Caco-2 (cell line): ENCODE results near the gene CFAP45. TPM values are rescaled to one million over a fixed set of nuclear protein-coding genes. Genes with fewer than 3 reads are reported as not detected.

ENCODE experiments used
- BruUV-seq: library from RNA; stranded (reverse); fragments of 400-500 nt; replicated peaks from 2 replicates; lab custom pipeline; 2021; lab: Mats Ljungman, UMichigan
- CTCF ChIA-PET: fragments of 300-600 bp; sonication (Branson Sonifier 250); formaldehyde crosslinking; loops from one replicate; lab custom pipeline; 2022; ENCODE audit warnings: antibody characterized with exemption; lab: Charles Lee
- POLR2A ChIA-PET: fragments of 300-600 bp; sonication (Branson Sonifier 250); formaldehyde crosslinking; loops from one replicate; lab custom pipeline; 2022; ENCODE audit warnings: antibody characterized with exemption; lab: Charles Lee
- DNase-seq, 2 experiments: peaks; one replicate each; pipeline versions ENCODE4 v3.0.0 to v3.0.0-alpha.2; 2020 to 2022
- H3K27me3 ChIP-seq: replicated peaks from 2 replicates; pipeline ENCODE4 v1.6.0; 2011; ENCODE audit warnings: low read length; ENCODE audit not compliant: control insufficient read depth, insufficient read depth
- H3K36me3 ChIP-seq: 2 replicates; pipeline ENCODE4 v1.5.1; 2011; ENCODE audit warnings: low read length; ENCODE audit not compliant: control insufficient read depth, insufficient read depth
- H3K4me1 ChIP-seq: fragments of 250-450 bp; sonication (Bioruptor Pico); 2 replicates; pipeline ENCODE4 v1.5.1; 2020; ENCODE audit warnings: mild to moderate bottlenecking
- H3K4me3 ChIP-seq: 2 replicates; pipeline ENCODE4 v1.5.1; 2011; ENCODE audit warnings: low read depth, mild to moderate bottlenecking, control low read depth, low read length
- H3K9me3 ChIP-seq: fragments of 250-450 bp; sonication (Bioruptor Pico); 2 replicates; pipeline ENCODE4 v1.5.1; 2020; ENCODE audit warnings: mild to moderate bottlenecking, moderate library complexity
- H3K27ac Mint-ChIP-seq: one replicate; pipeline ENCODE4 v1.8.0; 2022; ENCODE audit warnings: mixed read lengths; ENCODE audit not compliant: unreplicated experiment
- H3K27me3 Mint-ChIP-seq: one replicate; pipeline ENCODE4 v1.8.0; 2022; ENCODE audit warnings: mixed read lengths; ENCODE audit not compliant: insufficient read depth, unreplicated experiment
- H3K36me3 Mint-ChIP-seq: one replicate; pipeline ENCODE4 v1.8.0; 2022; ENCODE audit warnings: mild to moderate bottlenecking, mixed read lengths; ENCODE audit not compliant: insufficient read depth, unreplicated experiment
- H3K4me1 Mint-ChIP-seq: one replicate; pipeline ENCODE4 v1.8.0; 2022; ENCODE audit warnings: low read depth, mixed read lengths; ENCODE audit not compliant: unreplicated experiment
- H3K4me3 Mint-ChIP-seq: one replicate; pipeline ENCODE4 v1.8.0; 2022; ENCODE audit warnings: mild to moderate bottlenecking, moderate library complexity, mixed read lengths; ENCODE audit not compliant: unreplicated experiment
- H3K9me3 Mint-ChIP-seq: one replicate; pipeline ENCODE4 v1.8.0; 2022; ENCODE audit warnings: mixed read lengths; ENCODE audit not compliant: unreplicated experiment
- CTCF ChIP-seq, 2 experiments: fragments of 200-600 bp in 1 of 2; IDR thresholded peaks; 1 replicate in 1 of 2; 2 replicates in 1 of 2; pipeline versions ENCODE4 v1.5.1 to v1.8.0; 2011 to 2022; ENCODE audit warnings: antibody characterized with exemption in 1 of 2, control low read depth in 1 of 2, inconsistent platforms in 1 of 2, low read depth in 1 of 2, low read length in 1 of 2, mild to moderate bottlenecking in 1 of 2, moderate library complexity in 1 of 2; ENCODE audit not compliant: insufficient read depth in 1 of 2, severe bottlenecking in 1 of 2, unreplicated experiment in 1 of 2
- intact Hi-C: fragments of 100-400 bp; cut with micrococcal nuclease; formaldehyde crosslinking; loops from one replicate; pipeline ENCODE4 v1.10.0; 2022; ENCODE audit not compliant: unreplicated experiment
- total RNA-seq: library from RNA; stranded (reverse); gene quantifications from 2 replicates; pipeline ENCODE4 v1.2.3, GENCODE V29; 2022

CFAP45 gene
- total RNA-seq, 1 experiment from 2014 or later: 1.1 TPM

DNA sequence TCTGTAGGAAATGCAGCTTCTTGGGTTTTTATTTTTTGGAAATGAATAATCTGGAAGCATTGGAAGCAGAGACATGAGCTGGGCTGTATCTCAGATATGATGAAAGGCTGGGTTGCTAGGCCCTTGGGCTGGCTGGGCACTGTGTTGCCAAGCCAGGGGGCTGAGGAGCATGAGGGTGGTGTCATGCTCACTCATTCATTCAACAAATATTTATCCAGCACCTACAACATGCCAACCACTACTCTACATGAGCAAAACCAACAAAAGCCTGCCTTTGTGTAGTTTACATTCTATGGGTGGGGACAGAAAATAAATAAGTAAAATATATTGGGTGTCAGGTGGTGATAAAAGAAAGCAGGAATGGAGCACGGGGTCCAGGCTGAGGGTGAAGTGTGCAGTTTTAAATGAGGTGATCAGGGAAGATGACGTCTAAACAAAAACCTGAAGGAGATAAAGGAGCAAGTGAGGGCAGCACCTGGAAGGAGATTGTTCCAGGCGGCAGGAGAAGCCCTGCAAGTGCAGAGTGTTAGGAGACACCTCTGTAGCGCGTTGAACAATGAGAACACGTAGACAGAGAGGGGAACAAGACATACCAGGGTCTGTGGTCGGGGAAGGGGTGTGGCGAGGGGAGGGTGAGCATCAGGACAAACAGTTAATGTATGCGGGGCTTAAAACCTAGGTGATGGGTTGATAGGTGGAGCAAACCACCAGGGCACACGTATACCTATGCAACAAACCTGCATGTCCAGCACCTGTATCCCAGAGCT is 14.5 kb upstream of the CFAP45 start:
- peak overlapping the region; percentile 23 for H3K4me3 Mint-ChIP-seq
- H3K27ac Mint-ChIP-seq: peak overlapping the region; percentile 88
- H3K36me3 Mint-ChIP-seq: peaks cover 61% of the 10 kb centered on the region
- DNase-seq: no peak
- H3K27me3 ChIP-seq: no peaks in the 10 kb centered on the region
- H3K4me1 Mint-ChIP-seq: peaks cover 71% of the 10 kb centered on the region
- H3K9me3 Mint-ChIP-seq: no peaks in the 10 kb centered on the region
- no peaks in the 10 kb centered on the region for H3K27me3 Mint-ChIP-seq
- H3K4me1 ChIP-seq: peaks cover 88% of the 10 kb centered on the region
- no TSS peak for BruUV-seq
- no peak overlapping the region for H3K4me3 ChIP-seq
- POLR2A ChIA-PET: interaction anchor here (0.9 kb wide), 1 partner anchor 8 kb away, joined by 3 read pairs; no protein-coding TSS in a partner anchor
- no peaks in the 10 kb centered on the region; the same call in none of the 2 replicates for H3K36me3 ChIP-seq
- intact Hi-C loops: no loop called here
- TF ChIP-seq CTCF (IDR thresholded peaks at IDR 0.05; ENCODE audit: insufficient read depth in 1 of 2, low read depth in 1 of 2, low read length in 1 of 2, severe bottlenecking in 1 of 2, unreplicated experiment in 1 of 2): no peak
- no peaks in the 10 kb centered on the region for H3K9me3 ChIP-seq
- CTCF ChIA-PET: interaction anchor here (1.4 kb wide), 1 partner anchor 93 kb away, joined by 4 read pairs; no protein-coding TSS in a partner anchor

GRCh38 chr1:159913451-159914192 is 13.7 kb upstream of the CFAP45 start:
- Histone ChIP-seq H3K4me3 (no peak overlapping the region), H3K27me3 (no peaks in the 10 kb centered on the region), H3K9me3 (no peaks in the 10 kb centered on the region), H3K4me1 (peaks cover 93% of the 10 kb centered on the region), H3K36me3 (no peaks in the 10 kb centered on the region; the same call in 1 of the 2 replicates)
- H3K36me3 Mint-ChIP-seq: peaks cover 63% of the 10 kb centered on the region
- peak overlapping the region; percentile 23 for H3K4me3 Mint-ChIP-seq
- no peaks in the 10 kb centered on the region for H3K27me3 Mint-ChIP-seq
- no peak for TF ChIP-seq CTCF (IDR thresholded peaks at IDR 0.05; ENCODE audit: insufficient read depth in 1 of 2, low read depth in 1 of 2, low read length in 1 of 2, severe bottlenecking in 1 of 2, unreplicated experiment in 1 of 2)
- H3K27ac Mint-ChIP-seq: peak overlapping the region; percentile 88
- no TSS peak for BruUV-seq
- POLR2A ChIA-PET: no interaction called here
- no peaks in the 10 kb centered on the region for H3K9me3 Mint-ChIP-seq
- intact Hi-C loops: no loop called here
- peaks cover 77% of the 10 kb centered on the region for H3K4me1 Mint-ChIP-seq
- DNase-seq: no peak
- CTCF ChIA-PET: interaction anchor here (1.4 kb wide), 1 partner anchor 94 kb away, joined by 4 read pairs; no protein-coding TSS in a partner anchor

- Histone ChIP-seq H3K9me3 (no peaks in the 10 kb centered on the region), H3K4me1 (peaks cover 95% of the 10 kb centered on the region), H3K27me3 (no peaks in the 10 kb centered on the region), H3K36me3 (no peaks in the 10 kb centered on the region), H3K4me3 (no peak overlapping the region)
- H3K27me3 Mint-ChIP-seq: no peaks in the 10 kb centered on the region
- no peak for TF ChIP-seq CTCF (IDR thresholded peaks at IDR 0.05; ENCODE audit: insufficient read depth in 1 of 2, low read depth in 1 of 2, low read length in 1 of 2, severe bottlenecking in 1 of 2, unreplicated experiment in 1 of 2)
- peaks cover 81% of the 10 kb centered on the region for H3K4me1 Mint-ChIP-seq
- peaks cover 54% of the 10 kb centered on the region for H3K36me3 Mint-ChIP-seq
- H3K4me3 Mint-ChIP-seq: no peak overlapping the region
- no peaks in the 10 kb centered on the region for H3K9me3 Mint-ChIP-seq
- no TSS peak for BruUV-seq
- intact Hi-C loops: no loop called here
- no peak for DNase-seq
- H3K27ac Mint-ChIP-seq: peak overlapping the region; percentile 89
- ChIA-PET POLR2A (no interaction called here), CTCF (no interaction called here)
Measured at GRCh38 chr1:159911326-159912070, 11.5 kb upstream of the CFAP45 start.
